Upper lobe of right lung (tissue), 1 donor: ENCODE data around the gene TAS2R42. TPM values are rescaled to one million over a fixed set of nuclear protein-coding genes. Genes with fewer than 3 reads are reported as not detected.

ENCODE experiments used
- ATAC-seq: fragments of 200-7000 bp; cut with Tn5 transposase; one replicate; pipeline ENCODE4 v1.9.1; 2020; ENCODE audit warnings: mild to moderate bottlenecking, moderate library complexity
- DNase-seq: peaks from one replicate; pipeline ENCODE4 v3.0.0-alpha.2; 2020
- H3K27ac ChIP-seq: fragments of 200-600 bp; one replicate; pipeline ENCODE4 v1.8.0; 2022
- H3K27me3 ChIP-seq: fragments of 200-600 bp; one replicate; pipeline ENCODE4 v1.8.0; 2022; ENCODE audit warnings: mild to moderate bottlenecking
- H3K36me3 ChIP-seq: fragments of 200-600 bp; one replicate; pipeline ENCODE4 v1.8.0; 2022
- H3K4me1 ChIP-seq: fragments of 200-600 bp; one replicate; pipeline ENCODE4 v1.8.0; 2022
- H3K4me3 ChIP-seq: fragments of 200-600 bp; one replicate; pipeline ENCODE4 v1.8.0; 2022; ENCODE audit warnings: mild to moderate bottlenecking
- H3K9me3 ChIP-seq: fragments of 200-600 bp; one replicate; pipeline ENCODE4 v1.8.0; 2022
- CTCF ChIP-seq: fragments of 200-600 bp; IDR thresholded peaks from one replicate; pipeline ENCODE4 v1.8.0; 2022; ENCODE audit warnings: antibody characterized with exemption
- intact Hi-C: fragments of 100-400 bp; cut with DNase I; formaldehyde crosslinking; loops from one replicate; pipeline ENCODE4 v1.11.0; 2022
- total RNA-seq: library from RNA; stranded (reverse); fragmentation: NEBNext Ultra II Directional; extraction: Animal tissue kit (Norgen Biotek cat#: 25700); gene quantifications from one replicate; pipeline ENCODE4 v1.2.1, GENCODE V29; 2021
- donor health status: DM: no; HTN: yes; CAD: no; lungs with severe emphysema.

The TAS2R42 gene
- total RNA-seq, 1 donor from 2014 or later = not detected

DNA sequence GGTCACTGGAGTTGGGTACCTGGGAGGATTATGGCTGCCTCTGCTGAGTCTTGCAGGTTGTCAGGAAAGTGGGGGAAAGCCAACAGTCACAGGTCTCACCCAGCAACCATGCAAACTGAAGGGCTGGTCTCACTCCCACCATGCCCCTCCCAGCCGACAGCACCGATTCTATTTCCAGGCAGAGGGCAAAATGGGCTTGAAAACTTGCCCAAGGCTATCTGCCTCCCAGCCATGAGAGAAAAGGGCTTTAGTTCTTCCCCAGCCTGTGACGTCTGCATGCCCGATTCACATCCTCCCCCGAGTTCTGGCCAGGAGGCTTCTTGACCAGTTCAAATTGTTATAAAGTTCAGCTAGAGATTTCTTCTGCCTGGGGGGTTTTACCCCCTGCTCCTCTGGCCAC lies 42.4 kb downstream of the TAS2R42 start:
- no peaks in the 10 kb centered on the region for H3K4me1 ChIP-seq
- no peak overlapping the region for H3K27ac ChIP-seq
- H3K36me3 ChIP-seq = no peaks in the 10 kb centered on the region
- DNase-seq (no peak), ATAC-seq (no peak)
- no peaks in the 10 kb centered on the region for H3K9me3 ChIP-seq
- H3K27me3 ChIP-seq = no peaks in the 10 kb centered on the region
- intact Hi-C loops = no loop called here
- no peak for TF ChIP-seq CTCF
- no peak overlapping the region for H3K4me3 ChIP-seq

GRCh38 chr12:11143352-11143751 lies 43.4 kb downstream of the TAS2R42 start:
- Histone ChIP-seq H3K27me3 (no peaks in the 10 kb centered on the region), H3K9me3 (no peaks in the 10 kb centered on the region), H3K27ac (no peak overlapping the region), H3K4me1 (no peaks in the 10 kb centered on the region), H3K4me3 (no peak overlapping the region), H3K36me3 (no peaks in the 10 kb centered on the region)
- ATAC-seq = no peak
- intact Hi-C loops = no loop called here
- DNase-seq = no peak
- TF ChIP-seq CTCF = no peak

GRCh38 chr12:11136075-11136474 lies 50.7 kb downstream of the TAS2R42 start:
- TF ChIP-seq CTCF = no peak
- Histone ChIP-seq H3K4me3 (no peak overlapping the region), H3K27me3 (no peaks in the 10 kb centered on the region), H3K4me1 (no peaks in the 10 kb centered on the region), H3K36me3 (no peaks in the 10 kb centered on the region), H3K9me3 (no peaks in the 10 kb centered on the region), H3K27ac (no peak overlapping the region)
- ATAC-seq = no peak
- no peak for DNase-seq
- intact Hi-C loops = no loop called here

Other genes starting within 250 kb of the TAS2R42 start
- gene TAS2R14, start 247.7 kb downstream of the TAS2R42 start, total RNA-seq = 2.5 TPM
- gene TAS2R50, start 200.0 kb downstream of the TAS2R42 start, total RNA-seq = 0.55 TPM
- gene TAS2R20, start 188.6 kb downstream of the TAS2R42 start, total RNA-seq = 1.2 TPM
- gene TAS2R19, start 164.3 kb downstream of the TAS2R42 start, total RNA-seq = 3.2 TPM
- gene TAS2R31, start 155.5 kb downstream of the TAS2R42 start, total RNA-seq = 3.0 TPM
- gene TAS2R46, start 124.6 kb downstream of the TAS2R42 start, total RNA-seq = 1.3 TPM
- not detected for gene TAS2R43, start 94.6 kb downstream of the TAS2R42 start, total RNA-seq
- gene TAS2R30, start 52.3 kb downstream of the TAS2R42 start, total RNA-seq = 2.9 TPM
- gene SMIM10L1, start 15.7 kb downstream of the TAS2R42 start, total RNA-seq = 8.6 TPM
- not detected for gene PRB3, start 82.8 kb upstream of the TAS2R42 start, total RNA-seq
- not detected for gene PRB4, start 123.5 kb upstream of the TAS2R42 start, total RNA-seq
- gene PRB2, start 208.6 kb upstream of the TAS2R42 start, total RNA-seq = not detected